ENCODE data around the gene PIH1D2.

GRCh38 chr11:112049777-112050176 lies 24.0 kb downstream of the PIH1D2 start:
- TF ChIP-seq POLR2AphosphoS5 (IDR thresholded peaks at IDR 0.05; ENCODE audit: low read depth) (no peak), CTCF (IDR thresholded peaks at IDR 0.05; ENCODE audit: insufficient read depth, low read length) (no peak), REST (IDR thresholded peaks at IDR 0.05; ENCODE audit: insufficient replicate concordance, low read depth) (no peak), SPI1 (IDR thresholded peaks at IDR 0.05; ENCODE audit: borderline replicate concordance, low read depth) (no peak)

All from HL-60 (cell line).